SK-N-MC (cell line): ENCODE data around the gene DIAPH3.

Experiments
- EZH2 ChIP-seq: fragments of 200-600 bp; sonication (generic); IDR thresholded peaks from one replicate; pipeline ENCODE4 v1.6.1; 2017; ENCODE audit warnings: antibody characterized with exemption
- FOXP2 ChIP-seq: optimal IDR thresholded peaks from 2 replicates; pipeline ENCODE3; 2011; ENCODE audit warnings: mild to moderate bottlenecking, moderate library complexity; ENCODE audit not compliant: insufficient read depth; ENCODE audit errors: extremely low read length, control extremely low read depth
- POLR2AphosphoS5 ChIP-seq: IDR thresholded peaks from 2 replicates; pipeline ENCODE4 v1.6.1; 2012; ENCODE audit warnings: mild to moderate bottlenecking, low read depth, low read length, borderline replicate concordance

DNA sequence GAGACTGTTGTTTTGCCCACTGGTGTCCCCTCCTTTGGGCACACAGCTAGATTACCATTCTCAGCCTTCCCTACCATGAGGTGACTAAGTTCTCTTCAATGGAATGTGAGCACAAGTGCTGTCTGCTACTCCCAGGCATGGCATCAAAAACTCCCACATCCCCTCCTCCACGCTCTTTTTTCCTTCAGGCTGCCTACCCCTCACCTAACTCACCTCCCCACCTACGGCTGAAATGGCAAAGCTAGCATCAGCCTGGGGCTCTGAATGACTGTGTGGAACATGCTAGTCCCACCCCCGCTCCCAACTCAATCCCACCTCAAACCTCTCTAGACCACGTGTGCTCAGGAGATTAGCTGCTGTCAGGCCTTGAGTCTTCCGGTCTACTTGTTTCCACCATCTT is 512.2 kb downstream of the DIAPH3 start:
- TF ChIP-seq POLR2AphosphoS5: no peak
- TF ChIP-seq EZH2: no peak
- TF ChIP-seq FOXP2: no peak
